ENCODE measurements around the gene IGF2R.

The IGF2R gene

DNA sequence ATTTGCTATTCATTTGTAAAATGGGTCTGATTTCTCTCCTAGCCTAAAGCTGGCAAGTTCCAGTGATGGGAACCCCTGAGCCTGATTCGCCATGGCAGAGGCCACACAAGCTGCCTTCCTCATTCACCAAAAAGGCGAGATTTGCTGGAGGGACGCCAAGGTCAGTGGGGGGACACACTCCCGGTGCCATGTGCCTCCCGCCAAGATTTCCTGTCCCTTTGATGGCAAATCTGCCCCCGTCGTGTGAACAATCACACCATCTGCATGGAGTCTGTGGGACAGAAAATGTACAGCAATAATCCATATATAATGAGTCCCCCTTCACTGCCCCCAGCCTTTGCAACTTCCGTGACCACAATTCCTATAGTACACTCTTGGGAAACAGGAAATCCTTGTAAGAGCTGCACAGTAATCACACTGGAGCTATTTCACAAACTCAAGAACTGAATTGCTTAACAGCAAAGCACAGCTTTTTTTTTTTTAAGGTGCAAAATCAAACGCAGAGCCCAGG lies 15.7 kb upstream of the IGF2R start:
- no peak for TF ChIP-seq CTCF (conservative IDR thresholded peaks at IDR 0.05)
- H3K27ac ChIP-seq: peak overlapping the region; percentile 22; the same call in 1 of the 2 replicates

DNA sequence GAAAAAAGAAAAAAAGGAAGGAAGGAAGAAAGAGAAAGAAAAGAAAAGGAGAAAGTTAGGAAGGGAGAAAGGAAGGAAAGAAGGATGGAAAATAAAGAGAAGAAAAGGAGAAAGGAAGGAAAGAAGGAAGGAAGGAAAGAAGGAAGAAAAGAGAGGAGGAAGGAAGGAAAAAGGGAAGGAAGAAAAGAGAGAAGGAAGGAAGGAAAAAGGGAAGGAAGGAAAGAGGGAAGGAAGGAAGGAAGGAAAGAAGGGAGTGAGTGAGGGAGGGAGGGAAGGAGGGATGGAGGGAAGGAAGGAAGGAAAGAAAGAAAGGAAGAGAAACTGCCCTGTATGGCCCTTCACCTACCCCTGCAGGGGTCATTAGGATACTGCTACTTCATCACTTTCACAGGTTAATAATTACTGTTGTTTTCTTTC lies 12.9 kb upstream of the IGF2R start:
- no peak for TF ChIP-seq CTCF (conservative IDR thresholded peaks at IDR 0.05)

GRCh38 chr6:159957071-159957673 lies 11.7 kb upstream of the IGF2R start:
- no peak overlapping the region for H3K27ac ChIP-seq
- no peak for TF ChIP-seq CTCF (conservative IDR thresholded peaks at IDR 0.05)

More for the DNA sequence above, 12.9 kb upstream of the IGF2R start:
- no peak overlapping the region for H3K27ac ChIP-seq

- no peak overlapping the region for H3K27ac ChIP-seq
- no peak for TF ChIP-seq CTCF (conservative IDR thresholded peaks at IDR 0.05)
Measured at GRCh38 chr6:159959165-159959975, 9.5 kb upstream of the IGF2R start.

- TF ChIP-seq CTCF (conservative IDR thresholded peaks at IDR 0.05): no peak
- H3K27ac ChIP-seq: no peak overlapping the region
Measured at GRCh38 chr6:159959976-159960384, 8.9 kb upstream of the IGF2R start.

- no peak overlapping the region for H3K27ac ChIP-seq
- TF ChIP-seq CTCF (conservative IDR thresholded peaks at IDR 0.05): no peak
Measured at GRCh38 chr6:159960485-159960884, 8.4 kb upstream of the IGF2R start.

- H3K27ac ChIP-seq: no peak overlapping the region
Measured at GRCh38 chr6:159961528-159961927, 7.4 kb upstream of the IGF2R start.

More at GRCh38 chr6:159961528-159961927, 7.4 kb upstream of the IGF2R start:
- TF ChIP-seq CTCF (conservative IDR thresholded peaks at IDR 0.05): no peak
